ENCODE data around the gene SACS.
"Not testable (repeated sequence)": the region's sequence is repeated elsewhere in the genome, so short reads cannot be mapped to it uniquely, and the experiment has no call there.

Gene SACS

GRCh38 chr13:23414682-23415081, 18.8 kb downstream of the SACS start:
- no peak for DNase-seq (ENCODE audit: low read depth in 2 of 2, low spot score in 1 of 2)

- no peak for DNase-seq (ENCODE audit: low read depth in 2 of 2, low spot score in 1 of 2)
Observed at GRCh38 chr13:23411706-23412105, 21.8 kb downstream of the SACS start.

DNA sequence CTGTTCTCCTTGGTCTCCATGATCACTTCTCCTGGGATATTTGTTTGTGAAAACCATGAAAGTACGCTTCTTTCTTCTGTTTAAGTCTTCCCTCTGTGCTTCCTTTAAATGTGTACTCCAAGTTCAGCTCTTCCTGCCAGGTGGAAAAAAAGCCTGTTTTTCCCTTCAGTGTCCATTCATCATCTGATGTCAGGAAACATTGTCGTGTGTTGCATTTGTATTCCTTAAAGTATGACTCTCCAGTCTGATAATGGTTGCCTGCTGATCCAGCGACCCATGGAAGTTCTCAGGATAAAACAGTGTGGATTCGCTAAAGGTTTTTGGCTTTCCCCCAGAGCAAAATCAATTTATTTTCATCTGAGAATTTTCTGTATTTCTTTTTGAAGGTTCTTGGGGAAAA, 22.3 kb downstream of the SACS start:
- DNase-seq (ENCODE audit: low read depth in 2 of 2, low spot score in 1 of 2) = no peak

- DNase-seq (ENCODE audit: low read depth in 2 of 2, low spot score in 1 of 2) = no peak
Observed at GRCh38 chr13:23408026-23408425, 25.5 kb downstream of the SACS start.

DNA sequence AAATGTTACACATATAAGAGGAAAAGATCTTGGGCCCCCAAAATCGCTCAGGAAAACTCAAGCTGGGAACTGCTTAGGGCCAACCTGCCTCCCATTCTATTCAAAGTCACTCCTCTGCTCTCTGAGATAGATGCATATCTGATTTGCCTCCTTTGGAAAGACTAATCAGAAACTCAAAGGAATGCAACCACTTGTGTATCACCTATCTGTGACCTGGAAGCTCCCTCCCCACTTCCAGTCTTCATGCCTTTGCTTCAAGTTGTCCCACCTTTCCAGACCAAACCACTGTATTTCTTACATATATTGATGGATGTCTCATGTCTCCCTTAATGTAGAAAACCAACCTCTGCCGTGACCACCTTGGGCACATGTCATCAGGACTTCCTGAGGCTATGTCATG, 32.3 kb downstream of the SACS start:
- DNase-seq (ENCODE audit: low read depth in 2 of 2, low spot score in 1 of 2) = not testable (repeated sequence)

- no peak for DNase-seq (ENCODE audit: low read depth in 2 of 2, low spot score in 1 of 2)
Observed at GRCh38 chr13:23399347-23399746, 34.2 kb downstream of the SACS start.

GRCh38 chr13:23394821-23395220, 38.7 kb downstream of the SACS start:
- DNase-seq (ENCODE audit: low read depth in 2 of 2, low spot score in 1 of 2) = no peak

- no peak for DNase-seq (ENCODE audit: low read depth in 2 of 2, low spot score in 1 of 2)
Observed at GRCh38 chr13:23392925-23393645, 40.4 kb downstream of the SACS start.

DNA sequence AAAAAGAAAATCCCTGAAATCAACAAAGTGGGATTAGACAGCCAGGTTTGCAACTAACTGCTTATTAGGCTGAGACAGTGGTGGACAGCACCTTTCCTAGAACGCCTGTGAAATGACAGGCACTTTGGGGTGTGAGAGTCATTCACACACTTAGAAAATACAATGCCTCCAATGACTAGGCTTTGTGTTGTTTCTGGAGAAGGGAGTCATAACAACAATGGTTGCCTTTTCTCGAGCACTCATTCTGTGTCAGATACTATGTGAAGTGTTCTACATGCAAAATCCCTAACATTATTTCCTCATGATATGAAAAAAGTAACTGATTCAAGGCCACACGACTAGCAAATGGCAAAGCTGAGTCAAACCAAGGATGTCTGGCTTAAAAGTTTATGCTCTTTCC, 41.2 kb downstream of the SACS start:
- no peak for DNase-seq (ENCODE audit: low read depth in 2 of 2, low spot score in 1 of 2)

- DNase-seq (ENCODE audit: low read depth in 2 of 2, low spot score in 1 of 2) = no peak
Observed at GRCh38 chr13:23391752-23392151, 41.8 kb downstream of the SACS start.

DNA sequence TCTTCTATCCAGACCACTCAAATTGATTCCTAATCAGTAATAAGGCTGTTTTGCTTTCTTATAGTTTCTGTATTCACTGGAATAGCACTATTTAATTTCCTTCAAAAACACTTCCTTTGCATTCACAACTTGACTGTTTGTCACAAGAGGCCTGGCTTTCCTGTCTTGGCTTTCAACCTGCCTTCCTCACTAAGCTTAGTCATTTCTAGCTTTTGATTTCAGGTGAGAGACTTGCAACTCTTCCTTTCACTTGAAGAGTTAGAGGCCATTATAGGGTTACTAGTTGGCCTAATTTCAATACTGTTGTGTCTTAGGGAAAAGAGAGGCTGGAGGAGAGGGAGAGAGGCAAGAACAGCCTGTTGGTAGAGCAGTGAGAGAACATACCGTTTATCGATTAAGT, 47.0 kb downstream of the SACS start:
- DNase-seq (ENCODE audit: low read depth in 2 of 2, low spot score in 1 of 2) = no peak

DNA sequence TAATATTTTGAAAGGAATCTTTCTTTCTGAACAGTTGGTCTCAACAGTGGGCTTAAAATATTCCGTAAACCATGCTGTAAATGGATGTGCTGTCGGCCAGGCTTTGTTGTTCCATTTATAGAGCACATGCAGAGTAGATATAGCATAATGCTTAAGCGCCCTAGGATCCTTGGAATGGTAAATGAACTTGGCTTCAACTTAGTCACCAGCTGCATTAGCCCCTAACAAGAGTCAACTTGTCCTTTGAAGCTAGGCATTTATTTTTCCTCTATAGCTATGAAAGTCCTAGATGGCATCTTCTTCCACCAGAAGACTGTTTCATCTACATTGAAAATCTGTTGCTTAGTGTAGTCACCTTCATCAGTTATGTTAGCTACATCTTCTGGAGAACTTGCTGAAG, 47.6 kb downstream of the SACS start:
- no peak for DNase-seq (ENCODE audit: low read depth in 2 of 2, low spot score in 1 of 2)

DNA sequence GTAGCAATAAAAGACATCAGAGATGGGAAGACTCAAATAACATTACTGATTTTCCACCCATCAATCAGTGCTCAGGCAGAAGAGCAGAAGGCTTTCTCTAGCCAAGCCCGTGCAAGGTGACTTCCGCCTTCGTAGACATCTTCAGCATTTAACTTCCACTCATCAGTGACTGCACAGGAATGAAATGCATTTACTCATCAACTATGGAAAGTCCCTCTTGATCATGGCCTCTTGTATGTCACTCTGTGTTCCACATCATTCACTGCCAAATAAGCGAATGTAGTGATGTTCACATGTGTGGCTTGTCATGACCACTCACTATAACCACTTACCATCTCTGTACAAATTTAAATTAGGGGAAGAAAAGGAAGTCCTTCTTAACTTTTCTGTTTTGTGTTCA, 49.4 kb downstream of the SACS start:
- no peak for DNase-seq (ENCODE audit: low read depth in 2 of 2, low spot score in 1 of 2)

GRCh38 chr13:23383151-23383550, 50.4 kb downstream of the SACS start:
- DNase-seq (ENCODE audit: low read depth in 2 of 2, low spot score in 1 of 2) = no peak

GRCh38 chr13:23381866-23382265, 51.6 kb downstream of the SACS start:
- no peak for DNase-seq (ENCODE audit: low read depth in 2 of 2, low spot score in 1 of 2)

- no peak for DNase-seq (ENCODE audit: low read depth in 2 of 2, low spot score in 1 of 2)
Observed at GRCh38 chr13:23380534-23380933, 53.0 kb downstream of the SACS start.

DNA sequence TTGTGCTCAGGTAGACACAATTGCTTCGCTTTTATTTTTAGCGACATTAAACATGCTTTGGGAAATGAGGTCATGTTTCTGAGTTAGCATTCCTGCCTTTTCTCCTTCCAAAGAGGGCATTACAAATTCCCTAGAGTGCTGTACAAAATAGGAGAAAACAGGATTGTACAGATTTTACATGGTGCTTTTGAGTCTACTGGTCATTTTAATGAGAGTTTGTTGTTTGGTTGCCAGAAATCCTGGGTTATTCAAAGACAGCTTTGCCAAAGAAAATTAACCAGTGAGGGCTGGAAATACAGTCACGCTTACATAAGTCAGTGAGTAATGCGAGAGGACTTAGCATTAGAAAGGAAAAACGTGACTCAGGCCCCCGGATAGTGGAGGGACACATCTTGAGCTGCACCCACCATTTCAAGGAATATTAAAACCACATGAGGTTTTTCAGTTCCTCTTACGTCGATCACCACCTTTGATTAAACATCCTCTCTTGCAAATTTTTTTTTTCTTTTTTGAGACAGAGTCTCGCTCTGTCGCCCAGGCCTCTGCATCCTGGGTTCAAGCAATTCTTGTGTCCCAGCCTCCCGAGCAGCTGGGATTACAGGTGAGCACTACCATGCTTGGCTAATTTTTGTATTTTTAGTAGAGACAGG, 55.4 kb downstream of the SACS start:
- peak; percentile 24 to 47 for DNase-seq (ENCODE audit: low read depth in 2 of 2, low spot score in 1 of 2)

DNA sequence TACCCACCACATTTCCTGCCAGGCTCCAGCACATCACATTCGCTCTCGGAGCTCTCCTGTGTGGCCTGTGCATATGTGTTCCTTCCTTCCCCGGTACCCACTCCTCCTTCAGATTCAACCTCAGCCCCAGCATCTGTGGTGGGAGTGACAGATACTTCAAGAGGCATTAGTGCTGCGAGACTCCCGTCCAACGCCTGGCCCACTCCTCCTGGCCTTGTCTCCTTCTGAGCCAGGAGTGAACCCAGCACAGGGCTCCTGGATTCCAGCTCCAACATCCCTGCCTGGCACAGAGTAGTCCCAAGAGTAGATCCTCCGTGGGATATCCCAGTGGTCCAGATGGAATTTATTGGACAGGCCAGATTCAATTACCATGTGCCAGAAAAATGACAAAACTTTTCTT, 55.9 kb downstream of the SACS start:
- no peak for DNase-seq (ENCODE audit: low read depth in 2 of 2, low spot score in 1 of 2)

GRCh38 chr13:23375001-23375971, 58.2 kb downstream of the SACS start:
- DNase-seq (ENCODE audit: low read depth in 2 of 2, low spot score in 1 of 2) = peak; percentile 96

DNA sequence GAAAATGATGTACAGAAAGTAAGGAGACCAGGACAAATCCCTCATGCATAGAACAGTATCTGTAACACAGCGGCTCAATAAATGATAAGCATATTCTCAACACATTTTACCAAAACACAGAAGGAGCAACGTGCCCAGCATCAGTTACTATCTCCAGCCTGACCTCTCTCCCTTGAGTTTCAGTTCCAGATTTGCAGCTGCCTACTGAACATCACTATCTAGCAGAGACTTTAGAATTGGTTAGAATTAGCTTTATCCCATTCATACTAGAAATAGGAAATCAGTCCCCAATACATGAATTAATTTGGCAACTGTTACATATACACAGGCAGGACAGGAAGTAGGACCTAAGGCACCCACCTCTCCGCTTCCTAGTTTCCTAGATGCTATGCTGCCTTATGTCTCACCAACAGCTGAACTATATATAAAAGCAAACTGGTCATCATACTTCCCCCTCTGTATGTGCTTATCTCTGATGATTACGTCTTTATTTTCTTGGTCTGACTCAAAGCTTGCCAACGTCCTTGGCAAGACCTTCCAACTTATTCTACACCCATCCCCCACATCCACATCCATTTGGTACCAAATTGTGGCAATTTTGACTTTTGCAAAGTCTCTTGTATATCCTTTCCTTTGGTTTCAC, 61.1 kb downstream of the SACS start:
- DNase-seq (ENCODE audit: low read depth in 2 of 2, low spot score in 1 of 2) = no peak

- no peak for DNase-seq (ENCODE audit: low read depth in 2 of 2, low spot score in 1 of 2)
Observed at GRCh38 chr13:23367907-23368306, 65.6 kb downstream of the SACS start.
